Suprapubic skin (tissue), 3 donors: ENCODE results near the gene CERS3.

Source experiments
- CTCF ChIP-seq, 2 donors: fragments of 200-600 bp in 1 of 2; fragments of 450-650 bp in 1 of 2; sonication (generic) in 1 of 2; IDR thresholded peaks; one replicate each; pipeline ENCODE4 v1.5.1; 2016 to 2019; ENCODE audit warnings: antibody characterized with exemption in 2 of 2, mild to moderate bottlenecking in 1 of 2, moderate library complexity in 1 of 2
- EP300 ChIP-seq: sonication (generic); formaldehyde crosslinking; IDR thresholded peaks from one replicate; pipeline ENCODE4 v1.6.1; 2017; ENCODE audit warnings: antibody characterized with exemption
- POLR2A ChIP-seq, 2 donors: fragments of 450-650 bp; IDR thresholded peaks; one replicate each; pipeline ENCODE4 v1.6.1; 2017; ENCODE audit warnings: antibody characterized with exemption in 2 of 2, mild to moderate bottlenecking in 2 of 2, moderate library complexity in 2 of 2

GRCh38 chr15:100573526-100573925 is 44.8 kb upstream of the CERS3 start:
- TF ChIP-seq POLR2A (IDR thresholded peaks at IDR 0.05), result no peak
- no peak for TF ChIP-seq CTCF (IDR thresholded peaks at IDR 0.05)
- TF ChIP-seq EP300, result no peak
